GM12878 (cell line): ENCODE results near the gene KLHL3. TPM values are rescaled to one million over a fixed set of nuclear protein-coding genes. Genes with fewer than 3 reads are reported as not detected.

Experiments
- BCL11A ChIP-seq: IDR thresholded peaks from 2 replicates; pipeline ENCODE4 v1.6.1; 2011; ENCODE audit warnings: low read depth, low read length
- PAX5 ChIP-seq: IDR thresholded peaks from 2 replicates; pipeline ENCODE4 v1.6.1; 2011; ENCODE audit warnings: low read depth, low read length, borderline replicate concordance
- POU2F2 ChIP-seq: IDR thresholded peaks from 3 replicates; pipeline ENCODE4 v1.6.1; 2011; ENCODE audit warnings: low read depth, mild to moderate bottlenecking, low read length, borderline replicate concordance
- RAD21 ChIP-seq: IDR thresholded peaks from 2 replicates; pipeline ENCODE4 v1.6.1; 2011; ENCODE audit warnings: mild to moderate bottlenecking, low read depth, low read length, moderate library complexity; ENCODE audit not compliant: insufficient read depth
- RCOR1 ChIP-seq: conservative IDR thresholded peaks from 2 replicates; pipeline ENCODE4 v1.6.1; 2012; ENCODE audit warnings: low read depth, low read length, improper control_type of control experiment
- SIX5 ChIP-seq: IDR thresholded peaks from 2 replicates; pipeline ENCODE4 v1.6.1; 2011; ENCODE audit warnings: mild to moderate bottlenecking, low read depth, low read length, moderate library complexity; ENCODE audit not compliant: severe bottlenecking
- TCF3 ChIP-seq: IDR thresholded peaks from 2 replicates; pipeline ENCODE4 v1.6.1; 2012; ENCODE audit warnings: low read depth, mild to moderate bottlenecking, low read length, borderline replicate concordance; ENCODE audit not compliant: insufficient read depth
- ZSCAN29 ChIP-seq: fragments of 450-650 bp; IDR thresholded peaks from 2 replicates; pipeline ENCODE4 v1.6.1; 2017; ENCODE audit warnings: mild to moderate bottlenecking, moderate library complexity
- polyA plus RNA-seq, 11 experiments: library from polyadenylated mRNA; depleted of rRNA in 4 of 11; unstranded in 6 of 11; stranded (reverse) in 5 of 11; fragments of >200 nt; fragmentation: Nextera tagmentation in 4 of 11; fragmentation: Illumina TruSeq in 1 of 11; extraction: Ambion mirVana in 4 of 11; extraction: Trizol in 1 of 11; gene quantifications; 1 replicate in 1 of 11; 2 replicates in 10 of 11; pipeline versions ENCODE4 v1.2.1 to v1.2.3, GENCODE V29; 2011 to 2016; ENCODE audit warnings: inconsistent platforms in 2 of 11, missing spikeins in 2 of 11, low read depth in 1 of 11
- total RNA-seq, 4 experiments: library from RNA; depleted of rRNA in 3 of 4; stranded (reverse); fragments of >200 nt in 3 of 4; fragmentation: Illumina TruSeq in 1 of 4; extraction: Trizol in 1 of 4; gene quantifications; 2 replicates each; pipeline versions ENCODE4 v1.2.1 to v1.2.3, GENCODE V29; 2013 to 2021
- TF ChIP-seq, protein P1 (sequence below): fragments of 450-650 bp; conservative IDR thresholded peaks from 2 replicates; pipeline ENCODE4 v1.6.1; 2017; ENCODE audit warnings: mild to moderate bottlenecking, moderate library complexity
- TF ChIP-seq, protein P2 (sequence below): IDR thresholded peaks from 2 replicates; pipeline ENCODE4 v1.6.1; 2012; ENCODE audit warnings: mild to moderate bottlenecking, low read depth, low read length

Gene KLHL3
- total and polyA plus RNA-seq, 10 of the 15 experiments (the other 5 are each of a cell fraction or from before 2014, with no cell fraction given) = 1.7 to 11.7 (median 5.6) TPM

DNA sequence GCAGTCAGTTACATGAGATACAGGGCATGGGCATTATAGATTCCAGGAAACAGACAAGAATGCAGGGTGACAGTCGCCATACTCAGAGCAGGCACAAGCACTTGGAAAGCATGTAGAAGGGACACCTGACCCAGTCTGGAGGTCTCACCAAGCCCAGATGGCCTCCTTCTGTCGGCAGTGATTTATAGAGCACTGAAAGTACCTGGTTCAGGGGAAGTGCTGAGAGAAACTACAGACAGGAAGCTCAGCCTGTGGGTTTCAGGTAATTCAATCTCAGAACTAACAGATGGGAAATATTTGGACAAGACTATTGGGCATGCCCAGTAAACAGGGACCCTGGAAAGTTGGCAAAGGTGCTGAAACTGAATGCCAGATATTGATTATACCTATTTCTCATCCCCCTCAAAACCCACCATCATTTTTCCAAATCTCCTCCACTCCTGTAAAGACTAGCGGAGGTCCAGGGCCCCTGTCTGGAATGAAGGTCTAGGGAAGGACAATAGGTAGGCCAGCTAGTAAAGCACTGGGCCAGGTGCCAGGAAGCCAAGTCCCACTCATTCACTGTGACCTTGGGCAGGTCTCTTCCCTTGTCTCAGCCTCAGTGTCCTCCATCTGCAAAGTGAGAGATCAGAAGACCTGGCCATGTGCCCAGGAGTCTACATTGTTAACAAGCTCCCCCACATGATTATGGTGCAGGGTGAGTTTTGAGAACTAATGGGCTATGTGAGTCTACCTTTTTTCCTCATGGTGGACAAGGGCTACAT is 26.9 kb downstream of the KLHL3 start (continued):
- TF ChIP-seq, protein P1, sequence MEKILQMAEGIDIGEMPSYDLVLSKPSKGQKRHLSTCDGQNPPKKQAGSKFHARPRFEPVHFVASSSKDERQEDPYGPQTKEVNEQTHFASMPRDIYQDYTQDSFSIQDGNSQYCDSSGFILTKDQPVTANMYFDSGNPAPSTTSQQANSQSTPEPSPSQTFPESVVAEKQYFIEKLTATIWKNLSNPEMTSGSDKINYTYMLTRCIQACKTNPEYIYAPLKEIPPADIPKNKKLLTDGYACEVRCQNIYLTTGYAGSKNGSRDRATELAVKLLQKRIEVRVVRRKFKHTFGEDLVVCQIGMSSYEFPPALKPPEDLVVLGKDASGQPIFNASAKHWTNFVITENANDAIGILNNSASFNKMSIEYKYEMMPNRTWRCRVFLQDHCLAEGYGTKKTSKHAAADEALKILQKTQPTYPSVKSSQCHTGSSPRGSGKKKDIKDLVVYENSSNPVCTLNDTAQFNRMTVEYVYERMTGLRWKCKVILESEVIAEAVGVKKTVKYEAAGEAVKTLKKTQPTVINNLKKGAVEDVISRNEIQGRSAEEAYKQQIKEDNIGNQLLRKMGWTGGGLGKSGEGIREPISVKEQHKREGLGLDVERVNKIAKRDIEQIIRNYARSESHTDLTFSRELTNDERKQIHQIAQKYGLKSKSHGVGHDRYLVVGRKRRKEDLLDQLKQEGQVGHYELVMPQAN = no peak
- TF ChIP-seq ZSCAN29 = no peak
- no peak for TF ChIP-seq SIX5
- no peak for TF ChIP-seq TCF3
- TF ChIP-seq, protein P2, sequence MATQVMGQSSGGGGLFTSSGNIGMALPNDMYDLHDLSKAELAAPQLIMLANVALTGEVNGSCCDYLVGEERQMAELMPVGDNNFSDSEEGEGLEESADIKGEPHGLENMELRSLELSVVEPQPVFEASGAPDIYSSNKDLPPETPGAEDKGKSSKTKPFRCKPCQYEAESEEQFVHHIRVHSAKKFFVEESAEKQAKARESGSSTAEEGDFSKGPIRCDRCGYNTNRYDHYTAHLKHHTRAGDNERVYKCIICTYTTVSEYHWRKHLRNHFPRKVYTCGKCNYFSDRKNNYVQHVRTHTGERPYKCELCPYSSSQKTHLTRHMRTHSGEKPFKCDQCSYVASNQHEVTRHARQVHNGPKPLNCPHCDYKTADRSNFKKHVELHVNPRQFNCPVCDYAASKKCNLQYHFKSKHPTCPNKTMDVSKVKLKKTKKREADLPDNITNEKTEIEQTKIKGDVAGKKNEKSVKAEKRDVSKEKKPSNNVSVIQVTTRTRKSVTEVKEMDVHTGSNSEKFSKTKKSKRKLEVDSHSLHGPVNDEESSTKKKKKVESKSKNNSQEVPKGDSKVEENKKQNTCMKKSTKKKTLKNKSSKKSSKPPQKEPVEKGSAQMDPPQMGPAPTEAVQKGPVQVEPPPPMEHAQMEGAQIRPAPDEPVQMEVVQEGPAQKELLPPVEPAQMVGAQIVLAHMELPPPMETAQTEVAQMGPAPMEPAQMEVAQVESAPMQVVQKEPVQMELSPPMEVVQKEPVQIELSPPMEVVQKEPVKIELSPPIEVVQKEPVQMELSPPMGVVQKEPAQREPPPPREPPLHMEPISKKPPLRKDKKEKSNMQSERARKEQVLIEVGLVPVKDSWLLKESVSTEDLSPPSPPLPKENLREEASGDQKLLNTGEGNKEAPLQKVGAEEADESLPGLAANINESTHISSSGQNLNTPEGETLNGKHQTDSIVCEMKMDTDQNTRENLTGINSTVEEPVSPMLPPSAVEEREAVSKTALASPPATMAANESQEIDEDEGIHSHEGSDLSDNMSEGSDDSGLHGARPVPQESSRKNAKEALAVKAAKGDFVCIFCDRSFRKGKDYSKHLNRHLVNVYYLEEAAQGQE = no peak
- no peak for TF ChIP-seq BCL11A
- no peak for TF ChIP-seq RAD21
- TF ChIP-seq PAX5 = no peak
- no peak for TF ChIP-seq POU2F2
- no peak for TF ChIP-seq RCOR1
